H9 (cell line): ENCODE data around the gene GP2. TPM values are rescaled to one million over a fixed set of nuclear protein-coding genes. Genes with fewer than 3 reads are reported as not detected.

ENCODE experiments used
- DNase-seq: peaks from one replicate; pipeline ENCODE4 v3.0.0-alpha.2; 2017
- H2AFZ ChIP-seq: one replicate; pipeline ENCODE4 v1.6.1; 2013; ENCODE audit warnings: mild to moderate bottlenecking, low read length, control low read depth, moderate library complexity
- H2AK5ac ChIP-seq: 2 replicates; pipeline ENCODE4 v1.6.1; 2013; ENCODE audit warnings: low read length, control low read depth, mixed read lengths; ENCODE audit not compliant: insufficient read length
- H2BK120ac ChIP-seq: one replicate; pipeline ENCODE4 v1.6.1; 2013; ENCODE audit warnings: low read depth, mild to moderate bottlenecking, low read length, control low read depth, inconsistent platforms; ENCODE audit not compliant: poor library complexity, severe bottlenecking
- H2BK12ac ChIP-seq: 2 replicates; pipeline ENCODE4 v1.6.1; 2013; ENCODE audit warnings: low read length, control low read depth, mixed read lengths, low read depth; ENCODE audit not compliant: insufficient read length
- H2BK15ac ChIP-seq: 2 replicates; pipeline ENCODE4 v1.6.1; 2013; ENCODE audit warnings: low read depth, low read length, control low read depth
- H2BK20ac ChIP-seq: one replicate; pipeline ENCODE4 v1.6.1; 2013; ENCODE audit warnings: low read depth, mild to moderate bottlenecking, low read length, control low read depth, inconsistent platforms; ENCODE audit not compliant: poor library complexity, severe bottlenecking
- H2BK5ac ChIP-seq: 2 replicates; pipeline ENCODE4 v1.6.1; 2013; ENCODE audit warnings: low read length, control low read depth, mixed read lengths; ENCODE audit not compliant: insufficient read length
- H3K14ac ChIP-seq: 2 replicates; pipeline ENCODE4 v1.6.1; 2013; ENCODE audit warnings: low read length, control low read depth; ENCODE audit not compliant: insufficient read depth
- H3K18ac ChIP-seq: 2 replicates; pipeline ENCODE4 v1.6.1; 2013; ENCODE audit warnings: low read depth, mild to moderate bottlenecking, mixed read lengths, low read length, control low read depth; ENCODE audit not compliant: insufficient read length
- H3K23ac ChIP-seq: 2 replicates; pipeline ENCODE4 v1.6.1; 2013; ENCODE audit warnings: low read length, control low read depth, mixed read lengths, low read depth; ENCODE audit not compliant: insufficient read length
- H3K23me2 ChIP-seq: 2 replicates; pipeline ENCODE4 v1.6.1; 2013; ENCODE audit warnings: low read depth, mild to moderate bottlenecking, mixed read lengths, low read length, control low read depth; ENCODE audit not compliant: insufficient read length, poor library complexity, severe bottlenecking
- H3K27ac ChIP-seq: 2 replicates; pipeline ENCODE4 v1.5.1; 2013; ENCODE audit warnings: low read length, control low read depth, mixed read lengths, low read depth; ENCODE audit not compliant: insufficient read length
- H3K27me3 ChIP-seq: 2 replicates; pipeline ENCODE4 v1.6.1; 2013; ENCODE audit warnings: low read length, control low read depth, inconsistent platforms; ENCODE audit not compliant: insufficient read depth
- H3K4ac ChIP-seq: 2 replicates; pipeline ENCODE4 v1.6.1; 2013; ENCODE audit warnings: low read depth, mild to moderate bottlenecking, control low read depth, inconsistent platforms, low read length, moderate library complexity
- H3K4me1 ChIP-seq: 2 replicates; pipeline ENCODE4 v1.6.1; 2013; ENCODE audit warnings: low read length, control low read depth, inconsistent platforms; ENCODE audit not compliant: insufficient read depth
- H3K4me2 ChIP-seq: 2 replicates; pipeline ENCODE4 v1.6.1; 2013; ENCODE audit warnings: low read length, control low read depth, mixed read lengths; ENCODE audit not compliant: insufficient read length, insufficient read depth
- H3K56ac ChIP-seq: 2 replicates; pipeline ENCODE4 v1.6.1; 2013; ENCODE audit warnings: low read depth, mild to moderate bottlenecking, mixed read lengths, low read length, control low read depth; ENCODE audit not compliant: insufficient read length
- H3K79me1 ChIP-seq: 2 replicates; pipeline ENCODE4 v1.6.1; 2013; ENCODE audit warnings: low read depth, mild to moderate bottlenecking, moderate library complexity, low read length, control low read depth, inconsistent platforms; ENCODE audit not compliant: insufficient read depth, poor library complexity, severe bottlenecking
- H3K79me2 ChIP-seq: 2 replicates; pipeline ENCODE4 v1.6.1; 2013; ENCODE audit warnings: low read length, control low read depth, inconsistent platforms; ENCODE audit not compliant: insufficient read depth
- H3K9ac ChIP-seq: 2 replicates; pipeline ENCODE4 v1.6.1; 2013; ENCODE audit warnings: low read length, control low read depth, mixed read lengths; ENCODE audit not compliant: insufficient read length; ENCODE audit errors: extremely low read depth
- H3K9me3 ChIP-seq: one replicate; pipeline ENCODE4 v1.6.1; 2013; ENCODE audit warnings: low read depth, low read length, inconsistent platforms; ENCODE audit not compliant: control insufficient read depth
- H3T11ph ChIP-seq: one replicate; pipeline ENCODE4 v1.6.1; 2013; ENCODE audit warnings: mild to moderate bottlenecking, low read length, control low read depth, inconsistent platforms
- H4K20me1 ChIP-seq: one replicate; pipeline ENCODE4 v1.6.1; 2013; ENCODE audit not compliant: control insufficient read depth, insufficient read length, insufficient read depth
- H4K5ac ChIP-seq: 2 replicates; pipeline ENCODE4 v1.6.1; 2013; ENCODE audit warnings: low read depth, mild to moderate bottlenecking, mixed read lengths, low read length, control low read depth; ENCODE audit not compliant: insufficient read length
- H4K8ac ChIP-seq: replicated peaks from 2 replicates; pipeline ENCODE4 v1.6.1; 2013; ENCODE audit warnings: low read length, control low read depth, mixed read lengths, low read depth; ENCODE audit not compliant: insufficient read length
- H4K91ac ChIP-seq: 2 replicates; pipeline ENCODE4 v1.6.1; 2013; ENCODE audit warnings: low read depth, mild to moderate bottlenecking, moderate library complexity, mixed read lengths, low read length, control low read depth; ENCODE audit not compliant: insufficient read length
- H3K27ac Mint-ChIP-seq, 3 experiments: 2 replicates in 2 of 3; 3 replicates in 1 of 3; pipeline ENCODE4 v1.8.0; 2020 to 2021; ENCODE audit warnings: mixed read lengths in 3 of 3, mild to moderate bottlenecking in 1 of 3, moderate library complexity in 1 of 3
- H3K27me3 Mint-ChIP-seq: 2 replicates; pipeline ENCODE4 v1.8.0; 2021; ENCODE audit warnings: low read depth, mild to moderate bottlenecking, moderate library complexity, mixed read lengths
- H3K36me3 Mint-ChIP-seq, 3 experiments: 2 replicates in 2 of 3; 3 replicates in 1 of 3; pipeline ENCODE4 v1.8.0; 2020 to 2021; ENCODE audit warnings: low read depth in 3 of 3, mixed read lengths in 3 of 3; ENCODE audit not compliant: insufficient read depth in 1 of 3
- H3K4me1 Mint-ChIP-seq, 2 experiments: 2 replicates each; pipeline ENCODE4 v1.8.0; 2020; ENCODE audit warnings: mixed read lengths in 2 of 2
- H3K4me3 Mint-ChIP-seq, 2 experiments: 2 replicates in 1 of 2; 3 replicates in 1 of 2; pipeline ENCODE4 v1.8.0; 2020 to 2021; ENCODE audit warnings: mild to moderate bottlenecking in 2 of 2, mixed read lengths in 2 of 2, moderate library complexity in 1 of 2
- H3K9me3 Mint-ChIP-seq, 2 experiments: 2 replicates in 1 of 2; 3 replicates in 1 of 2; pipeline ENCODE4 v1.8.0; 2020; ENCODE audit warnings: mild to moderate bottlenecking in 2 of 2, mixed read lengths in 2 of 2, moderate library complexity in 1 of 2
- WGBS: extraction: QIAGEN DNeasy Blood & Tissue Kit; methylation state at CpG from one replicate; pipeline ENCODE4 v1.1.7; 2013; ENCODE audit warnings: missing lambda C conversion rate, low lambda C conversion rate, mixed read lengths; ENCODE audit not compliant: insufficient read length; ENCODE audit errors: extremely low coverage; 5-methylcytosine and 5-hydroxymethylcytosine counted together
- total RNA-seq: library from RNA; stranded (reverse); gene quantifications from 2 replicates; pipeline ENCODE4 v1.2.1, GENCODE V29; 2021
- TF ChIP-seq, protein P1 (sequence below): fragments of 200-600 bp; sonication (generic); conservative IDR thresholded peaks from 3 replicates; pipeline ENCODE4 v1.8.0; 2021; ENCODE audit warnings: antibody characterized with exemption, mild to moderate bottlenecking

GP2 gene
- total RNA-seq, 1 experiment from 2014 or later: not detected

DNA sequence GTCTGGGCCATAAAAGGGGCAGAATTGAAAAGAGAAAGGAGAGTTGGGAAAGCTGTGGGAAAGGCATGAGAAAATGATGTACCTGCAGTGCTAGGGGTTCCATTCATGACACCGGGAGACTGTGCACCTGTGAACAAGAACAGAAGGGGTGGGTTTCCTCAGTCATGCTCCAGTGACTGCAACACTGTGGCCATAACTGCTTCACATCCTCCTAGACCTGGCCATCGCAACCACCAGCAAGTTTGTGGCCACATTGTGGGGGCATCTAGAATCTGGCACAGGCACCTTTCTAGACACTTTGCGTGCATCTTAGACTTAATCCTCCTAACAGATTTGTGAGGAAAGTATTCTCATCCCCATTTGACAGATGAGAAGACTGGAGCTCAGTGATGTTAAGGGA lies 12.7 kb downstream of the GP2 start:
- Histone ChIP-seq H3K4me1 (peaks cover 6% of the 10 kb centered on the region), H3K27me3 (no peaks in the 10 kb centered on the region), H3K14ac (no peak overlapping the region), H2BK120ac (no peak overlapping the region), H2BK20ac (no peak overlapping the region), H3K4me2 (no peak overlapping the region), H2BK12ac (no peak overlapping the region), H3K79me1 (no peaks in the 10 kb centered on the region), H4K5ac (no peak overlapping the region), H4K20me1 (no peaks in the 10 kb centered on the region), H3K9ac (no peak overlapping the region), H3K4ac (no peak overlapping the region), H3K79me2 (no peaks in the 10 kb centered on the region), H2BK15ac (no peak overlapping the region), H2AFZ (no peak overlapping the region), H2BK5ac (no peak overlapping the region), H3K9me3 (no peaks in the 10 kb centered on the region), H4K8ac (no peak overlapping the region), H3T11ph (no peak overlapping the region), H3K23ac (no peak overlapping the region), H3K27ac (no peak overlapping the region), H3K18ac (no peak overlapping the region), H3K23me2 (no peaks in the 10 kb centered on the region), H4K91ac (no peak overlapping the region), H2AK5ac (no peak overlapping the region), H3K56ac (no peak overlapping the region)
- Mint-ChIP-seq H3K27ac (no peak overlapping the region), H3K4me1 (peaks cover 8 to 12% of the 10 kb centered on the region in 2 experiments; a peak in 2 of 4 replicates), H3K4me3 (no peak overlapping the region), H3K36me3 (no peaks in the 10 kb centered on the region), H3K9me3 (peaks cover 0 to 4% of the 10 kb centered on the region in 2 experiments; a peak in 2 of 5 replicates), H3K27me3 (peaks cover 17% of the 10 kb centered on the region)
- TF ChIP-seq, protein P1, sequence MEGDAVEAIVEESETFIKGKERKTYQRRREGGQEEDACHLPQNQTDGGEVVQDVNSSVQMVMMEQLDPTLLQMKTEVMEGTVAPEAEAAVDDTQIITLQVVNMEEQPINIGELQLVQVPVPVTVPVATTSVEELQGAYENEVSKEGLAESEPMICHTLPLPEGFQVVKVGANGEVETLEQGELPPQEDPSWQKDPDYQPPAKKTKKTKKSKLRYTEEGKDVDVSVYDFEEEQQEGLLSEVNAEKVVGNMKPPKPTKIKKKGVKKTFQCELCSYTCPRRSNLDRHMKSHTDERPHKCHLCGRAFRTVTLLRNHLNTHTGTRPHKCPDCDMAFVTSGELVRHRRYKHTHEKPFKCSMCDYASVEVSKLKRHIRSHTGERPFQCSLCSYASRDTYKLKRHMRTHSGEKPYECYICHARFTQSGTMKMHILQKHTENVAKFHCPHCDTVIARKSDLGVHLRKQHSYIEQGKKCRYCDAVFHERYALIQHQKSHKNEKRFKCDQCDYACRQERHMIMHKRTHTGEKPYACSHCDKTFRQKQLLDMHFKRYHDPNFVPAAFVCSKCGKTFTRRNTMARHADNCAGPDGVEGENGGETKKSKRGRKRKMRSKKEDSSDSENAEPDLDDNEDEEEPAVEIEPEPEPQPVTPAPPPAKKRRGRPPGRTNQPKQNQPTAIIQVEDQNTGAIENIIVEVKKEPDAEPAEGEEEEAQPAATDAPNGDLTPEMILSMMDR: no peak
- no peak for DNase-seq
- WGBS: no CpG with 5 or more reads among the region's 3 CpGs
